Mucosa of gallbladder (tissue), 1 donor: ENCODE measurements around the gene RFX2. TPM values are rescaled to one million over a fixed set of nuclear protein-coding genes. Genes with fewer than 3 reads are reported as not detected.

Experiments used
- DNase-seq: peaks from one replicate; pipeline ENCODE4 v3.0.0-alpha.2; 2020; ENCODE audit warnings: low spot score
- total RNA-seq: library from RNA; stranded (reverse); gene quantifications from one replicate; pipeline ENCODE4 v1.2.1, GENCODE V29; 2021
- donor health status: DM: no; HTN: no; CAD: no.

RFX2 gene
- total RNA-seq, 1 donor from 2014 or later: 8.6 TPM

DNA sequence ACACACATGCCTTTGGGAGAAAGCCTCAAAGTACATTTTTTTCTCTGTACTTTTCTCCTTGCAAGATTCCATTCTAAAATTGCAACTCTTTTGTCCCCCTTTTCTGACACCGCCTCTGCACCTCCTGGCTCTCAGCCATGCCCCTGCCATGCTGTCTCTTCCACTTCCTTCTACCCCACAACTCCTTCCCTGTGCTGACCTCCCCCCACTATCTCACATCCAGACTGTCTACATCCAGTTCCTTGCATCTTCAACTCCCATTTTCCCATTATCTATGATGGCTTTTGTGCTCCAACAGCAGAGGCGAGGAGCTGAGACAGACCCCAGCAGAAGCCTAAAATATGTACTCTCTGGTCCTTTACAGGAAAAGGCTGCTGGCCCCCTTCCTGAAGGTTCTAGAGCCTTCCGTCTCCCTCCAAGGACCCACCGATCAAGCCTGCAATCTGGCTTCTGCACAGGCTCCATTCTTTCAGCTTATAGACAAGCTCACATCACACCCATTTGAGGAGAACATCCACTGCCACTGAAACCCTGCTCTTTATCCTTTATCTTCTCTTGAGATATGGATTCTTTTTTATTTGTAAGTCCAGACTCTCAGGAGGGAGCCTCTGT lies 50.2 kb downstream of the RFX2 start:
- DNase-seq: no peak

- DNase-seq: no peak
These were observed 50.8 kb downstream of the RFX2 start for GRCh38 chr19:6059396-6059947.

- DNase-seq: no peak
These were observed 51.6 kb downstream of the RFX2 start for GRCh38 chr19:6058518-6059201.

DNA sequence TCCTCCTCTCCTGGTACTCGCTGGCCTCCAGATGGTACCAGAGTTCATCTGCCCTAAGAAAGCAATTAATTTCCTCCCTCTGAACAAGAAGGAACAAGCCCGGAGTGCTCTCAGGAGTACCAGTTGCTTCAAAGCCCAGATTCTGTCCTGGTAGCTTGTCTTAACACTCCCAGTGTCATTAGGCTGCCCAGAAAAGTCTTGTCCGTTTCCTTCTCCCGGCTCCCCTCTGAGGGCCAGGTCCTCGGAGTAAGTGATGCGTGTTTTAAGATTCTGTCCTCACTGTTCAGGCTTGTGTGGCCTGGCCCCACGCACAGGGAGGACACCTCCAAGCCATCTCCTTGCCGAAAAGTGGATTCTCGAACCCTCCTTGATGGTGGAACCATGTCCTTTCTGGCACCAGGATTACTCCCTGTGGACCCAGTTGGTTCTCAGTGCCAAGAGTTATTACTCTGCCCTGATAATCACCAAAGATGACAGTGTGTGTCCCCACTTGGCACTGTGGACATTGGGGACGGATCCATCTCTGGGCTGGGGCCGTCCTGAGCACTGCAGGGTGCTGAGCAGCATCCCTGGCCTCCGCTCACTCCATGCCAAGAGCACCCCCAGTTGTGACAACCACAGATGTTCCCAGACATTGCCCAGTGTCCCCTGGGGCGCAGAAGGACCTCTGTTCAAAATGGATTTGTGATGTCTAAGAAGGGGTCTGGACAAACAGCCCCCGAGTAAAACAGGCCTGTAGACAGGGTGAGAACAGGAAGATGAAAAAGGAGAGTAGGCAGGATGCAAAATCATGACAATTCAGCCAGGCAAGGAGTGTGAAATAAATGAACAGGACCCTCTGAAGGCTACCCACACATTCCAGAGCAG lies 52.4 kb downstream of the RFX2 start:
- DNase-seq: no peak

- DNase-seq: peak; percentile 74
These were observed 53.3 kb downstream of the RFX2 start for GRCh38 chr19:6056801-6057650.

GRCh38 chr19:6056282-6056741 lies 54.0 kb downstream of the RFX2 start:
- no peak for DNase-seq

DNA sequence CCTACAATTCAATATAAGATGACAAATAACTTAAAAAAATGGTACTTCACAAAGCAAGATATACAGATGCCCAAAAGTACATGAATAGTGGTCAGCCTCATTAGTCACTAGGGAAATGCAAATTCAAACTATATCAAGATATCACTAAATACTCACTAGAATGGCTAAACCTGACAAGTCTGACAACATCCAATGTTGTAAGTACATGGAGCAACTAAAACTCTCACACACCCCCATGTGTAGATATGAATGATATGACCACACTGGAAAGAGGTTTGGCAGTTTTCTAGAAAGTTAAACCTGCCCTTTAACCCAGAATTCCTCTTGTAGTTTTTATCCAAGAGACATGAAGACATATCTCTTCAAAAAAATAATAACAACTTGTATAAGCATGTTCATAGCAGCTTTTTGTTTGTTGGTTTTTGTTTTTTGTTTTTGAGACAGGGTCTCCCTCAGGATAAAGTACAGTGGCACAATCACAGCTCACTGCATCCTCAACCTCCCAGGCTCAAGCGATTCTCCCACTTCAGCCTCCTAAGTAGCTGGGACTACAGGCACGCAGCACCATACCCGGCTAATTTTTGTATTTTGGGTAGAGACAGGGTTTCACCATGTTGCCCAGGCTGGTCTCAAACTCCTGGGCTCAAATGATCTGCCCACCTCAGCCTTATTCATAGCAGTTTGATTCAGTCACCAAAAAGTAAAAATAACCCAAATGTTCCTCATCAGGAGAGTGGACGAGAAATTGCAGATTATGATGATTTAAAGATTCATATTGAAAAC lies 55.1 kb downstream of the RFX2 start:
- DNase-seq: no peak

DNA sequence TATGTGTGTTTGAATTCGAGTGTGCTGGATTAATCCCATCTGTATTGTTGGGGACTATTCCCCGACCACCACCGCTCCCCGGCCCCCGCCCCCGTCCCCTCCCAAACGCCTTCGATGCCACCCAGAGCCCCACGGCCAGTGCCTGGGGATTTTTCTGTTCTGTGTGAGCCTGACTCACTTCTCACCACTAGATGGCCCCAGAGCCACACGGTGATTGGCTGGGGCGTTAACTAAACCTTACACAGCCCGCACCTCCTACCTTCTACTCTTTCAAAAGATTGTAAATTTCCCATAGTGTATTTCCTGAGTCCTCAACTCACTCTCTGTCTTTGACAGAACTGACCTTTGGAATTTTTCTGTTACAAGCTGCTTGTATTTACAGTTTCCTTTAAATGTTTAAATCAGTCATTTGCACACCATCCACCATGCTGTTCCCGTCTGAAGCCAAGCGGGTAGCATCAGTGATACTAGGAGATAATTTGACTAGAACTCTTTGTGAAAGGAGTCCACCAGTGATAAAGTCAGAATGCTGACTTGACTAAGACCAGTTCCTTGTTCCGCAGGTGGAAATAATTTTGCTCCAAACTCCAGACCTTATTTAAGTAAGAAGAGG lies 61.4 kb downstream of the RFX2 start:
- peak; percentile 75 for DNase-seq

- peak; percentile 4 for DNase-seq
These were observed 62.0 kb downstream of the RFX2 start for GRCh38 chr19:6048348-6048747.

DNA sequence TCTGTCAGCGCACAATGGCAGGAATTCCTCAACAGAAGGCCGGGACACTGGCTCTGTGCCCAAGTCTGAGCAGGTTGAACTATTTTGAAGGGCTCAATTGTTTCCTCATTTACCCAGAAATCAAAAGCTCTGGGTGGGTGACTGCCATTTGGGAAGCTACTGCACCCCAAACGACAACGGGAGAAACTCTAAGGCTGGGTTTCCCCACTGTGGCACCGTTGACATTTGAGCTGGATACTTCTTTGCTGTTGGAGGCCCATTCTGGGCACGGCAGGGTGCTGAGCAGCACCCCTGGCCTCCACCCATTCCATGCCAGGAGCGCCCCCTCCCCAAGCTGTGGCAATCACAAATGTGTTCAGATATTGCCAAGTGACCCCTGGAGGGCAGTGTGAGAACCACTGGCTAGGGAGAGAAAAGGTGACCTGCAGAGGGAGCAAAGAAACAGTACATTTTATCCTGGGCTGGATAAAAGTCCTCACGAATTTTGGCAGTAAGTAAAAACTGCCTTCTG lies 62.5 kb downstream of the RFX2 start:
- peak; percentile 10 for DNase-seq

DNA sequence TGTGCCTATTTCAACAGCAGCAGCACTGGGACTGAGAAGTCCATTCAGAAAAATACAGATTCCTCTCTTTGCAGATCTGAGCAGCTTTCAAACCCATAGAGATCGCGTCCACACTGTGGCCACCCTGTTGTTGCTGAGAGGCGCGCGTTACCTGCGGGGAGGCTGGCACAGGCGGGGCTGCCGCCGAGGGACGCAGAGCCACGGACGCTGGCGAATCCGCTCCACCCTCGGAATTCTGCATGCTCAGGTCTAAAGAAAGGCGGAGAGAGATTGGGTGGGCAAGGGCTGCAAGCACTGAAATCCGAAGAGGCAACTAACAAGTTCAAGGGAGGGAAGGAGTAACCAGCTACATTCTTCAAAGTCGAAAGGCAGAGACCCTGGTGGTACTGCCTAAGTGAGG lies 63.0 kb downstream of the RFX2 start:
- DNase-seq: no peak

DNA sequence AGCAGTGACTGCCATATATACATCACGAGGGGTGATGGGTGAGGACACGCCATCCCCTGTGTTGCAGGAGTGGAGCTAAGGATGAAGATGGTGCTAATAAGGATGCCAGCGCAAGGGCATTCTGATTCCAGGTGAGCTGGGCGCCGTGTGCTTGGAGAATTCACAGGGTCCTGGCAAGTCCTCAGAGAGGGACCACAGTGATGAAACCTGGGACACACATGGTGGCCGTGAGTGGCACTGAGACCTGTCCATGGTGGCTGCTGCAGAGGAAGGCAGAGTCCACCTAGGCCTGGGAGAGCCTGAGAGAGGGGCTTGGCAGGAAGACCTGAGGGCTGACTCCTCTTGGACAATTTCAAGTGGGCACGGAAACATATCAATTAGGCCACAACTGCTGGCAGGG lies 65.2 kb downstream of the RFX2 start:
- peak; percentile 4 for DNase-seq

DNA sequence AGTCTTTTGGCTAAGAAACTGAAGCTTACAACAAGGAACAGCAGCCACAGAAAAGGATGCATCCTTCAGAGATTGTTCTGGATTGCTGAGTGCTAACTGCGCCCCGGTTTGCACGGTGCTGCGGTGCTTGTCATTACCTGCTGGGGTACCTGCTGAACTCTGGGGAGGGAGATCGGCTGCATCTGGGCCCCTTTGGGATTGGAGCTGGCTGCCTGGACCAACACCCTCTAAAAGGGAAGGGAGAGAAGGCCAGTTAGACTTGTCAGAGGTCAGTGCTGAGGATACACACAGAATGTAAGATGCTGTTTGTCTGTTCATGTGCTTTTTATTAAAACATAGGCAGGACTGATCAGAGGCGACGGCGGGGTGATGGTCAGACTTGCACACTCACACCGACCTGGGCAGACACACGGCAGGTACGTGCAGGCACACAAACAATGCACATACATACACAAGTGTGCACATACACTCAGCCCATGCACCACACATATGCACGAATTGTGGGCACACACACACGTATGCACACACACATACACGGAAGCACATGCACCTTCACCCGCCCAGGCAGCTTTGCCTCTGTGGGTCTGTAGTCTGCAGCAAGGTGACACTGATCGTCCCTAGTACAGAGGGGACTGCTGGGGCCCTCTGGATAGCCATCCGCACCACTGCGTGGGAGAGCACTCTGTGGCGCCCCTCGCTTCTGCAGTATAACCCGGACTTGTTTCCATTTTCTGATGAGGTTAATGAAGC lies 66.1 kb downstream of the RFX2 start:
- peak; percentile 5 for DNase-seq

DNA sequence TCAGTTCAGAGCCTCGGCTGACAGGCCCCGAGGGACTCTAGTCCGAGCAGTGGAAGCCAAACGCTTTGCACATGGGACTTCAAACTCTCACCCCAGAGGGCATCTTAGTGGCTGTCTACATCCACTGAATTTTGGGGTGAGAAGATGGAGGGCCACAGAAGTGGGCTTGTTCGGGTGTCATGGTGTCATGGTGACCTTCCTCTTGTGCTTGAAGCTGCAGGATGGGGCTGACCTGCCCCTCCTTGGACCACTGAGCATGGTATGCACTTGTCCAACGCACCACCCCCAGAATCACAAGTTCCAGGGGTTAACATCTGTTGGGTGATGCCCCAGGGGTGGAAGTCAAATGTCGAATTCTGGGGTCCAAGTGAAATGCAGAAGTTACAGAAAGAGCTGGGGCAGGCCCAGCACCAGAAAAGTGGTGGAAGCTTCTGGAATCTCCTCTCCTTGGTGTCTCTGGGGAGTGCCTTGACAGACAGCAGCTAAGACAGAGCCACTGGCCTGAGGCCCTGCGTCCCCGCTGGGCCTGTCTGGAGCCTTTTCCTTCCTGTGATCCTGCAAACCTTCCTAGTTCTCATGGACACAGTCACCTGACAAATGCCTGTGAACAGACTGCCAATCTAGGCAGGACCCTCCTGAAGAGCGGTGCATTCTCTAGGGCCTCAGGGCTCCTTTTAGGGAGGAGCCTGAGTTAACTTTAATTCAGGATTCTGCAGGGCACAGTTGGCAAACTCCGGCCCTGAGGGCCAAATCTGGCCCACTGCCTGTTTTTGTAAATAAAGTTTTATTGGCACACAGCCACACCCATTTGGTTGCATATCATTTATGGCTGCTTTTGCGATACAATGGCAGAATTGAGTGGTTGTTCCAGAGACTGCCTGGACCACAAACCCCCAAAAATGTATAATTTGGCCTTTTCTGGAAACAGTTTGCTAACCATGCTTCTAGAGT lies 67.2 kb downstream of the RFX2 start:
- peak; percentile 8 for DNase-seq

- DNase-seq: peak; percentile 7
These were observed 68.3 kb downstream of the RFX2 start for GRCh38 chr19:6041991-6042481.

GRCh38 chr19:6041071-6041470 lies 69.2 kb downstream of the RFX2 start:
- DNase-seq: peak; percentile 6

DNA sequence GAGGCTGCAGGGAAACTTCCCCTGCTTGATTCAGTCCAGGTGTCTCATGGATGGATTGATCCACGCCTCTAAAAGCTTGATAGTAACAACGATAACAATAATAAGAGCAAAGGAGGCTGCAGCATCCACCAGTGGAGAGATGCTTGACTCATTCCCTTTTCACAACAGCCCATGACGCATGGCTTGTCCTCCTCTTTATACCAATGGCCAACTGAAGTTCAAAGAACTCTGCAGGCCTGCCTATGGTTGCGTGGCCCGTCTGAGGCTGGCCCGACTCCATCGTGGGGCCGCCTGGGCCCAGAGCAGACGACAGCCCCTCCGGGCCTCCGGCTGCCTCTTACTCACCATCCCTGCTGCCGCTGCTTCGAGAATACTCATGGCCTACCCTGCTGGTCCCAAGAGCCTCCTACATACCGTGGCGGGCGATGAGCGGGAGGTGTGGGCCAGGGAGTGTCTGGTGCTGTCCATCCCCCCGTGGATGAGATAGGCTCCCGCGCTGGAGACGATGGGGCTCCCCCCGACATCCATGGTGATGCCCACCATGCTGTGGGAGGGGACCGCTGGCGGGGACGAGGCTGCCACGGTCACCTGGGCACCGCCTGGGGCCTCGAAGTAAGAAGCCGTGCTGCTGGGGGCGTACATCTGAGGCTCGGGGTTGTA lies 70.6 kb downstream of the RFX2 start:
- DNase-seq: no peak
